Neutrophil (primary cell): ENCODE measurements around the gene SNRNP200.
"Not testable (repeated sequence)": the region's sequence is repeated elsewhere in the genome, so short reads cannot be mapped to it uniquely, and the experiment has no call there.

Experiments
- H3K27ac ChIP-seq: fragments of 200-600 bp; sonication (generic); 2 replicates; pipeline ENCODE4 v1.5.1; 2016; ENCODE audit warnings: mild to moderate bottlenecking, moderate library complexity
- H3K27me3 ChIP-seq: fragments of 200-600 bp; sonication (generic); 2 replicates; pipeline ENCODE4 v1.6.0; 2016; ENCODE audit warnings: mild to moderate bottlenecking
- H3K36me3 ChIP-seq: fragments of 200-600 bp; sonication (generic); 2 replicates; pipeline ENCODE4 v1.5.1; 2017
- H3K4me1 ChIP-seq, 2 experiments: fragments of 200-600 bp in 1 of 2; sonication (generic) in 1 of 2; 1 replicate in 1 of 2; 2 replicates in 1 of 2; pipeline versions ENCODE4 v1.5.1 to v1.6.1; 2013 to 2016; ENCODE audit warnings: low read depth in 1 of 2, low read length in 1 of 2, mild to moderate bottlenecking in 1 of 2, moderate library complexity in 1 of 2; ENCODE audit not compliant: control insufficient read depth in 1 of 2, insufficient read depth in 1 of 2
- H3K4me3 ChIP-seq, 2 experiments: fragments of 200-600 bp in 1 of 2; sonication (generic) in 1 of 2; 1 replicate in 1 of 2; 2 replicates in 1 of 2; pipeline ENCODE4 v1.5.1; 2013 to 2016; ENCODE audit warnings: low read depth in 1 of 2, low read length in 1 of 2, mild to moderate bottlenecking in 1 of 2, moderate library complexity in 1 of 2
- H3K9me3 ChIP-seq: fragments of 200-600 bp; sonication (generic); 2 replicates; pipeline ENCODE4 v1.5.1; 2016
- TF ChIP-seq, protein P1 (sequence below): fragments of 200-600 bp; sonication (generic); IDR thresholded peaks from 2 replicates; pipeline ENCODE4 v1.5.1; 2016; ENCODE audit warnings: antibody characterized with exemption

Gene SNRNP200

DNA sequence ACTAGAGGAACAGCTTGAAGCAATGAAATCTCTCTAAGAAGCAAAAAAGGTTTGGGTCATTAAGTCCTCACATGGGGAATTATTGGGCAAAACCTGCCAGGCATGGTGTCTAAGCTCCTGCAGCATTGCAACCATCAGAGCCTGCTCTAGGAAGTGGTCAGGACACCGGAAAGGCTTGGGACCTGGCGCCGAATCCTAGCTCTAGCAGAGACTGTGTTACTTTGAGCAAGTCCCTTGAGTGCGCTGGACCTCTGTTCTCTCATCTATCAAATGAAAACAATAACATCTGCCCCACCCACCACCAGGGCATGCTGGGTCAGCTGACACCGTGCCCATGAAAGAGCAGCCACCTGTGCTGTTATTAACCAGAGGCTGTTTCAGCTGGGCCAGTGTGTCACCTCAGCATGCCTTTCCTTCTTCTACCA, 45.8 kb downstream of the SNRNP200 start:
- Histone ChIP-seq H3K4me1 (peaks cover 89 to 95% of the 10 kb centered on the region in 2 experiments), H3K27ac (peak overlapping the region; percentile 96), H3K4me3 (peak overlapping the region in 1 of 2 experiments; percentile 59), H3K9me3 (no peaks in the 10 kb centered on the region), H3K27me3 (no peaks in the 10 kb centered on the region), H3K36me3 (peaks cover 59% of the 10 kb centered on the region)
- TF ChIP-seq, protein P1, sequence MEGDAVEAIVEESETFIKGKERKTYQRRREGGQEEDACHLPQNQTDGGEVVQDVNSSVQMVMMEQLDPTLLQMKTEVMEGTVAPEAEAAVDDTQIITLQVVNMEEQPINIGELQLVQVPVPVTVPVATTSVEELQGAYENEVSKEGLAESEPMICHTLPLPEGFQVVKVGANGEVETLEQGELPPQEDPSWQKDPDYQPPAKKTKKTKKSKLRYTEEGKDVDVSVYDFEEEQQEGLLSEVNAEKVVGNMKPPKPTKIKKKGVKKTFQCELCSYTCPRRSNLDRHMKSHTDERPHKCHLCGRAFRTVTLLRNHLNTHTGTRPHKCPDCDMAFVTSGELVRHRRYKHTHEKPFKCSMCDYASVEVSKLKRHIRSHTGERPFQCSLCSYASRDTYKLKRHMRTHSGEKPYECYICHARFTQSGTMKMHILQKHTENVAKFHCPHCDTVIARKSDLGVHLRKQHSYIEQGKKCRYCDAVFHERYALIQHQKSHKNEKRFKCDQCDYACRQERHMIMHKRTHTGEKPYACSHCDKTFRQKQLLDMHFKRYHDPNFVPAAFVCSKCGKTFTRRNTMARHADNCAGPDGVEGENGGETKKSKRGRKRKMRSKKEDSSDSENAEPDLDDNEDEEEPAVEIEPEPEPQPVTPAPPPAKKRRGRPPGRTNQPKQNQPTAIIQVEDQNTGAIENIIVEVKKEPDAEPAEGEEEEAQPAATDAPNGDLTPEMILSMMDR, result no peak

DNA sequence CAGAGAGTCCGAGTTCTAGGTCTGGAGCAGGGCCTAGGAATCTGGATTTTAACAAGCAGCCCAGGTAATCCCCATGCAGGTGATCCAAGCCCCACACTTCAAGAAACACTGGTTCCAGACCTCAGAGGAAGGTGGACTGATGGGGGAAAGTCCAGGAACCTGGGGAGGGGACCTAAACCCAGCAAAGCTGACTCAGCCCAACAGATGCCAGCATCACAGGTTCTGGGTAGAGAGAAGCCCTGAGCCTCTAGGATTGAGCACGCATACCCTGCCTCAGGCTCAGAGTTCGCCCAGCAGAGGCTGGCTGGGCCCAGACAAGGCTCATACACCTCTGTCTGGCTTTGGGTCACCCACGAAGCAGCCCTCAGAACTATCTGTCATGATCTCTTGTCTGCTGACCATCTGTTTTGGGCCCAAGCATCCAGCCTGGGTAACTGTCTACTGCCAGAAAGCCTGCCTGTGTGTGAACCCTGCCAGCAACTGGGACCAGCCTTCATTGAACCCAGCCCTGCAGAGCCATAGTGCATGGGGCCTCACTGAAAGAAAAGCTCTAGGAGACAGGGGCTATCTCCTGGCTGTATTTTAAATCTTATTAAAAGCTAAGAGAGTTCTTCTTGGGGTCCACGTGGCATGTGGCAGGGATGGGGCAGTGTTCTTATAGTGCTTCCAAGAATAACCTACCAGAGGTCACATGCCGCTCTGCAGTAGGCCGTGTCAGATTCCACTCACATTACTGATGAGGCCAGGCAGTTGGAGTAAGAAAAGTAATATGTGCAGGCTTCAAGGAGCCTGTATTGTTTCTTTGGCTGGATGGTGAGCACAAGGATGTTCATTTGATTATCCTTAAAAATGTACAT, 47.0 kb downstream of the SNRNP200 start:
- Histone ChIP-seq H3K4me3 (peak overlapping the region; percentile 44 to 59), H3K4me1 (peaks cover 78 to 90% of the 10 kb centered on the region in 2 experiments), H3K9me3 (no peaks in the 10 kb centered on the region), H3K27me3 (no peaks in the 10 kb centered on the region), H3K27ac (peak overlapping the region; percentile 96), H3K36me3 (peaks cover 59% of the 10 kb centered on the region)
- TF ChIP-seq, protein P1, result no peak

DNA sequence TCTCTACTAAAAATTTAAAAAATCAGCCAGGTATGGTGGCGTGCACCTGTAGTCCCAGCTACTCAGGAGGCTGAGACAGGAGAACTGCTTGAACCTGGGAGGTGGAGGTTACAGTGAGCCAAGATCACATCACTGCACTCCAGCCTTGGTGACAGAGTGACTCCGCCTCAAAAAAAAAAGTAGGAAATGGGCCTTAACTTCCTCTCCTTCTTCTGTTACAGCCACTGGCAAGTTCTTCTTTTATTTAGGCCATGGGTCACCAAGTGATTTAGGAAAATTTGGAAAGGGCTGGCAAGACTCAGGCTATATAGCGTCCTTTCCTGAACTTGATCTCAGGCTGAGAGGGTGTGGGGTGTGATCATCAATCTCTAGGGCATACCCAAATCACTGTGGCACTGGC, 47.6 kb downstream of the SNRNP200 start:
- not testable (repeated sequence) for H3K27me3 ChIP-seq, H3K9me3 ChIP-seq
- Histone ChIP-seq H3K4me3 (peak overlapping the region; percentile 44 to 59), H3K36me3 (peaks cover 60% of the 10 kb centered on the region), H3K27ac (peak overlapping the region; percentile 96), H3K4me1 (peaks cover 76 to 86% of the 10 kb centered on the region in 2 experiments)

DNA sequence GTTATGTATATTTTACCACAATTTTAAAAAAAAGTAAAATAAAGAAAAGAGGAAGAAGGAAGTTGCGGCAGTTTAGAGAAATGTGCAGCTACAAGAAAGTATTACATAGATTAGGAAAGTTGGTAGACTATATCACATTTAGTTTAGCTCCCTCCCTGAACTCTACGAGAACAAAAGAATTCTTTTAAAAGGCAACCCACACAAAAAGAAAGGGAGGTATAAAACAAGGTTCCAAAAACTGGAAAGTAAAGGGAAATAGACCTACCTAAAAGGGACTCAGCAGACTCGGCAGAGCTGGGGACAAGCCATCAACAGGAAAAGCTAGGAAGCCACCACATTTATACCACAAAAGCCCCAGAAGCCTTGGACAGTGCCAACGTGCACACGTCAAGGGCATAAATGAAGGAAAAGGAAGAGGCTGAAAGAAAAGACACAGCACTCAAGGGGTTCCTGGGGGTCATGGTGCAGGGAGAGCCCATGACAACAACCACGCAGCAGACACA, 48.7 kb downstream of the SNRNP200 start:
- no peaks in the 10 kb centered on the region for H3K27me3 ChIP-seq
- no peaks in the 10 kb centered on the region for H3K9me3 ChIP-seq
- H3K36me3 ChIP-seq, result peaks cover 61% of the 10 kb centered on the region
- peaks cover 69 to 76% of the 10 kb centered on the region in 2 experiments for H3K4me1 ChIP-seq
- H3K4me3 ChIP-seq, result peak overlapping the region; percentile 54 to 59
- TF ChIP-seq, protein P1, result no peak
- peak overlapping the region; percentile 96 for H3K27ac ChIP-seq

DNA sequence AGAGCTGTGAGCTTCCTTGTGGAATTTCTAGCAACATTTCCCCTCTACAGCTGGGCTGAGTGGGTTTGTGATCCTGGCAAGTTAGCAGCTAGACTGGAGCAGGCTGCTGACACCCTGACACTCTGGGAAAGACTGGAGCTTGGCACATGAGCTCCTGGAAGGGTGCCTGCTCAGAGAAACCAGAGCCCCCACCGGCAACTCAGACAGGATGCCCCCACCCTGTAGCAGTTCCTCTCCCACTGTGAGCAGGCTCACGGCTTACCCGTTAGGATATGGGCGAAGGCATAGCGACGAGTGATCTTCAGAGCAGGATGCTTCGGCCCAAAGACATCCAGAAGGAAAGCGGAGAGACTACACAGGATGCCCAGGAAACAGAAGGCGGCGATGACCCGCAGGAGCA, 50.8 kb downstream of the SNRNP200 start:
- TF ChIP-seq, protein P1, result no peak
- Histone ChIP-seq H3K4me3 (no peak overlapping the region), H3K4me1 (peaks cover 48 to 55% of the 10 kb centered on the region in 2 experiments), H3K9me3 (no peaks in the 10 kb centered on the region), H3K27ac (peak overlapping the region; percentile 96), H3K36me3 (peaks cover 76% of the 10 kb centered on the region), H3K27me3 (no peaks in the 10 kb centered on the region)

DNA sequence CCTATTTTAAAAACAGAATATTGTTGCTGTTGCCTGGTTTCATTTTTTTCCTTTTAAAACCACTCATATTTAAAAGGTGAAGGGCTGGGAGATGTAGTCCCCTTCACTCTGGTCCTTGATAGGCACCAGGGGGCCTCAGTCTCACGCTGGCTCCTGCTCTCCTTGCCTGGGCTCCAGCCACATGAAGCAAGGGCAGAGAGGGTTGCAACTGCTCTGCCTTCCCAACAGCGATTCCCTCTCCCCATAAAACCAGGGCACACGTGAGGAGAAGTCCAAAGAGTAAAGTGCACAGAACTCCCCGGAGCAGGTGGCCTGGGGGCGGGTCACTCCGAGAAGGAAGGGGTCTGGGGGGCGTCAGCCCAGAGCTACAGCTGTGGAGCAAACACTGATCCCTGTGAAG, 52.3 kb downstream of the SNRNP200 start:
- H3K36me3 ChIP-seq, result peaks cover 76% of the 10 kb centered on the region
- no peaks in the 10 kb centered on the region for H3K9me3 ChIP-seq
- no peaks in the 10 kb centered on the region for H3K27me3 ChIP-seq
- H3K4me1 ChIP-seq, result peaks cover 32 to 41% of the 10 kb centered on the region in 2 experiments
- peak overlapping the region; percentile 56 for H3K27ac ChIP-seq
- no peak overlapping the region for H3K4me3 ChIP-seq
- TF ChIP-seq, protein P1, result no peak
